ENCODE results near the gene SLC22A16.
"Not testable (repeated sequence)": the region's sequence is repeated elsewhere in the genome, so short reads cannot be mapped to it uniquely, and the experiment has no call there.

SLC22A16 gene, protein sequence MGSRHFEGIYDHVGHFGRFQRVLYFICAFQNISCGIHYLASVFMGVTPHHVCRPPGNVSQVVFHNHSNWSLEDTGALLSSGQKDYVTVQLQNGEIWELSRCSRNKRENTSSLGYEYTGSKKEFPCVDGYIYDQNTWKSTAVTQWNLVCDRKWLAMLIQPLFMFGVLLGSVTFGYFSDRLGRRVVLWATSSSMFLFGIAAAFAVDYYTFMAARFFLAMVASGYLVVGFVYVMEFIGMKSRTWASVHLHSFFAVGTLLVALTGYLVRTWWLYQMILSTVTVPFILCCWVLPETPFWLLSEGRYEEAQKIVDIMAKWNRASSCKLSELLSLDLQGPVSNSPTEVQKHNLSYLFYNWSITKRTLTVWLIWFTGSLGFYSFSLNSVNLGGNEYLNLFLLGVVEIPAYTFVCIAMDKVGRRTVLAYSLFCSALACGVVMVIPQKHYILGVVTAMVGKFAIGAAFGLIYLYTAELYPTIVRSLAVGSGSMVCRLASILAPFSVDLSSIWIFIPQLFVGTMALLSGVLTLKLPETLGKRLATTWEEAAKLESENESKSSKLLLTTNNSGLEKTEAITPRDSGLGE

DNA sequence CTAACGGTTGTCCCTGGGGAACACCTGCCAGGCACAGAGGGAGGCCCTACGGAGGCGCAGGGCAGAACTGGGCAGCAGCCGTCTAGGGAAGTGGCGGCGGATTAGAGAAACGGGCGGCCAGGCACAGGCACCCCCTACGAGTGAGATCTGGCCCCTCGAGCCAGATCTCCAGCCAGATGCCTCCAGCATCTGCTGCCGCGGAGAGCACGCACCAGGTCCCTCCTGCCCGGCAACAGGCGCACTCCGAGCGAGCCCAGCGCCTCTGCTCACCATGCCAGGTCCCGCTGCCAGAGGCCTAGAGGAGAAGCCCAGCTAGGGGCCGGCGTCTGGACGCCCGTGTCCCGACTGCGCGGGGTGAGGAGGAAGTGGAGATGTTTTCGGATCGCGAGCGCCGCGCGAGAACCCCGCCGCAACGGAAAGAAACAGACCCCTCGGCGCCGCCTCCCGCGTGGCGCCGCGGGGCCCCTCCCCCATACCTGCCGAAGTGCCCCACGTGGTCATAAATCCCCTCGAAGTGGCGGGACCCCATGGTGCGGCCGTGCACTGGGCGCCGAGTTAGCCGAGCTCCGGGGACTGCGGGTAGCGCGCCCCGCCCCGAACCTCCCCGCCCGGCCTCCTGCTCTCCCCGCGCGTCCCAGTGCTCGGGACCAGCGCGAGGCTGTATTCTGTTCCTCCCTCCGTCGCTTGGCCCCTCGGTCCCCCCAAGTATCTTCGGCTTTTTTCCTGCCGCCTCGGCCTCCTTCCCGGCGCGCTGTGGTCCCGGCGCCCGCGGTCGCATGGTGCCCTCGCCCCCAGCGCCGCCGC, at the start of gene SLC22A16:
Gene SLC22A16 (minus strand): TSS at position 568 of the 804 bp plus-strand sequence. CDS start 39 bp downstream, at position 529.
- no peak for DNase-seq (ENCODE audit: low read depth in 2 of 2)

DNA sequence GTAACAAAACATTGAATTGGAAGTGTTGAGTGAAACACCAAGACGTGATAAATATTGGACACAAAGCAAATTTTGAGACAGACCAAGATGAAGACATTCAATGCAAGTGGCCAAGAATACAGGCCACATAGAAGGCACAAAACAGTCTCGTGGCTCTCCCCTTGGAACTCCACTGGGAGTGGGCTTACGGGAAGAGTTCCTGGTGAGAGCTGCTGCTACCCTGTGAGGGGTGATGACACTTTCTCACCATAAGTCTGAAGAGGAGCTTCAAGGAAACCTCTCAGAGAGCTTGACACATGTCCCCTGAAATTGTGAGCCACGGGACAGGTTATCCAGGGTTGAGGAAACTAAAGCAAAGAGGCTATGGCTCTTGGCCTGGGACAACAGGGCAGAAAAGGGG, 48.6 kb upstream of the SLC22A16 start:
- no peak for DNase-seq (ENCODE audit: low read depth in 2 of 2)

DNA sequence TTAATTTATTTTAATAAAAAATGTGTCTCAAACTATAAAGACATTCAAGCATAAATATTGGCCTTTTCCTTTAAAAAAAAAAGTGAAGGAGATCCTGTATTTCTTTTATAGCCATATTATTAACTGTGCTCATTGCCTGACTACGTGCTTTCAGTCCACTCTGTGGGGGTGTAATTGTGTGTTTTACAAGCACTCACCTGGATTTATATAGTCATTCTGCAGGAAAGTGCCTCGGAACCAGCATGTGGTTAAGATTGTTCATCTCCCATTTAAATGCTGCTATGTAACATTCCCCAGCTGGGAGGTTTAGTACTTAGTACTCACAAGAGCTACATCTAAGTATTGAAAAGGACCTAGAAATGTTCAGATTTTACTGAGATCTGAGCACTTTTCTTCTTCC, 47.9 kb upstream of the SLC22A16 start:
- no peak for DNase-seq (ENCODE audit: low read depth in 2 of 2)

DNA sequence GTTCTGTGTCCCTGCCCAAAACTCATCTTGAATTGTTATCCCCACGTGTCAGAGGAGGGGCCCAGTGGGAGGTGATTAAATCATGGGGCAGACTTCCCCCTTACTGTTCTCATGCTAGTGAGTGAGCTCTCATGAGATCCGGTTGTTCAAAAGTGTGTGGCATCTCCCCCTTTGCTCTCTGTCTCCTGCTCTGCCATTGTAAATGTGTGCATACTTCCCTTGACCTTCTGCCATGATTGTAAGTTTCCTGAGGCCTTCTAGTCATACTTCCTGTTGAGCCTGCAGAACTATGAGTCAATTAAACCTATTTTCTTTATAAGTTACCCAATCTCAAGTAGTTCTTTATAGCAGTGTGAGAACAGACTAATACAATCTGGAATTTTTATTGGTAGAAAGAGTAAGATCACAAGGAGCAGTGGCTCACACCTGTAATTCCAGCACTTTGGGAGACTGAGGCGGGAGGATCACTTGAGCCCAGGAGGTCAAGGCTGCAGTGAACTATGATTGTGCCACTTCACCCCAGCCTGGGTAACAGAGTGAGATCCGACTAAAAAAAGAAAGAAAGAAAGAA, 47.1 kb upstream of the SLC22A16 start:
- DNase-seq (ENCODE audit: low read depth in 2 of 2) = no peak

DNA sequence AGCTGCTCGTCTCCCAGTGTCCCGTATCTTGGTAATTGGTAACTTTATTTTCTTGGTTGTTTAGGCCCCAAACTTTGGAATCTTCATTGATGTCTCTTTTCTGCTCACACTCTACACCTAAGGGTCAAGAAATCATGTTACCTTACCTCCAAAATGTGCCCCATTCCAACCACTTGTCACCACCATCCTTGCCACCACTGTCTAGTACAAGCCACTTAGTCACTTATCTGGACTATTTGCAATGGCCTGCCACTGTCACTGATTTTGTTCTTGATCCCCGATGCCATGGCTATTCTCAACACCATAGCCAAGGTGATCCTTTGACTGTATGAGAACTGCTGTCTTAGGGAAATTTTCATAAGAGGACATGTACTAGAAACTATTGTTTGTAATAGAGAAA, 46.0 kb upstream of the SLC22A16 start:
- no peak for DNase-seq (ENCODE audit: low read depth in 2 of 2)

DNA sequence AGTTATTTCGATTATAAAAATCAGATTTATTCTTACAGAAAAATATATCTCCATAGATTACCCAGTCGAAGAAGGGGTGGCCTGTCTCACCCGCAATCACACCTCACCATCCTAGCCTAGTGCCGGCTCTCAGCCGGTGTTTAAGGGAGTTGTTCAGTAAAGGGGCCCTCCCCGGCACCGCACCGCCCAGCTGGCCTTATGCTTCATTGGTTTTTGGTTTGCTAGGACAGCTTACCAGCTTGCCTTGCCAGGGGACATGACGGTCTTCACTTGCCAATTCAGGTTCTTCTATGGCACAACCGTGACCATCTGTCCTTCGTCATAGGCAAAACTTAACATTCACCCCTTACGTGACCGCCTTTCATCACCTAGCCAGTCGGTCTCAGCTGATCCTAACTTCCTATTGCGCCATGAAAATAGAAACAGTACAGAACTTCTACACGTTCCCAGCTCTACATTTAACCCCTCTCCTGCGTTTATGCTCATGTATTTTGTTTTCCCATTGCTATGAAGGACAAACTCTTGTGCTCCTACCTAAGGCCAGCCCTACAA, 44.7 kb upstream of the SLC22A16 start:
- no peak for DNase-seq (ENCODE audit: low read depth in 2 of 2)

DNA sequence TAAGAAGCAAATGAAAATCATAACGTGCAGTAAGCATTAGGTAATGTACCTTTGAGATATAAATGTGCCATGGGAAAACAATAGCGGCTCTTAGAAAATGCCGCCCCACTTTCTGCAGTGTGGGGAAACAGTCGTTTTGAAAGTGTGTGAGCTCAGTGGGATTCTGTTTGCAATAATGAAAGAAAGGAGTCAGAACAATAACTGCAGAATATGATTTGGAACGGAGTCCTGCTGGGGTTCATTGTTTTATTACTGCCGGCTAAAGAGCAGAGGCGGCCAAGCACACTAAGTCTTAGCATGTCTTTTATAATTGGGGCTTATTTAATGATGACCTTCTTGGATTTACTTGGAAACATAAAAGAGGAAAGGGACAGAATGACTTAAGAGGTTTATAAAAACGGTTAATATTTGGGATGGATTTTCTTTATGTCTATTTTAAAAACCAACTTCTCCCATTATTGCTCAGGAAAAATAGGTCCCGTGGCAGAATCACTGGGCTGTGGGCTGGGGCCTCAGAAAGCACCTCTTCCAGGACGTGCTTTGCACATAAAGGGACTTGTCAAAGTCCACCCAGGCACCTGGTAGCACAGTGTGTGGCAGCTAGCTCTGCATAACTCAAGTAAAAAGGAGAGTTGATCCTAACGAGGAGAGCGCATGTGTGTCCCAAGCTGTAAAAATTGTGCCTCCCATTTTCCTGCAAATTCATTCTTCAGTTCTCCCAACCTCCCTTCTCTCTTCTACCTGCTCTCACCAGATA, 44.0 kb upstream of the SLC22A16 start:
- no peak for DNase-seq (ENCODE audit: low read depth in 2 of 2)

DNA sequence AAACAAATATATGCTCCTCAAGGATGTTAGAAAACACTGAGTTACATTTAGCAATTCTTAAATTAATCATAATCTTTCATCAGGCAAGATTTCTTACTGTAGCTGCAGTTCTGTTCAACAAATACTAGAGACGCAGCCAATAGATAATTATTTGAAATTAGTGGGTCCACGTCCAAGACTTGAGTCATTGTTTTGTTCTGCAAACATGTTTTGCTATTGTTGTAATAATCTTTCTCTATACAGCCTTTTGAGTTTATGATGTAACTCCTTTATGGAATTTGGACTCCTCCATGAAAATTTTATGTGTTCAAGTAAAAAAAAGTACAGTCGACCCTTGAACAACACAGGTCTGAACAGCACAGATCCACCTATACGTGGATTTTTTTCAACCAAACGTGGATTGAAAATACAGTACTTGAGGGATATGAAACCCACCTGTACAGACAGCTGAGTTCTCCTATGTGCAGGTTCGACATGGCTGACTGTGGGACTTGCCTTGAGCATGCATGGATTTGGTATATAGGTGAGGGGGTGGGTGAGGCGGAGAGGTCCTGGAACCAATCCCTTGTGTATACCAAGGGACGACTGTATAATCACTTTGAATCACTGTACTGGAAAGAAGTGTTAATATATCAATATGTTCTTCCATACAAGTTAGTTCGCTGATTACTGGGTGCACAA, 41.3 kb upstream of the SLC22A16 start:
- DNase-seq (ENCODE audit: low read depth in 2 of 2) = no peak

DNA sequence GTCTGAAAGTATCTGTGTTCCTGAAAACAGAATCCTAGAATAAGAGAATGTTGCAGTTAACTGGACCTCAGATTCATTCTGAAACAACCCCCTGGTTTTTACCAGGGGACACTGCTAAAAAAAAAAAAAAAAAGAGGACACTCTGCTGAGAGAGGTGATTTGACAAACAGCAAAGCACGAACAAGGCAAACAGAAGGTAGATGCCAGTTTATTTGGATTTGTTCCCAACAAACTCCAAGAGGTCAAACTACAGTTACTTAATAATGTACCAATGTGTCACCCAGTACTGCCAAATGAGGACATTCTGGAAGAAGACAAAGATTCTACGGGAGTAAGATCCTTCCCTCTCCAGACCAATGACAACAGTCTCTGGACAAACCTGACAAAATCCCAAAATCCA, 40.6 kb upstream of the SLC22A16 start:
- DNase-seq (ENCODE audit: low read depth in 2 of 2) = no peak

DNA sequence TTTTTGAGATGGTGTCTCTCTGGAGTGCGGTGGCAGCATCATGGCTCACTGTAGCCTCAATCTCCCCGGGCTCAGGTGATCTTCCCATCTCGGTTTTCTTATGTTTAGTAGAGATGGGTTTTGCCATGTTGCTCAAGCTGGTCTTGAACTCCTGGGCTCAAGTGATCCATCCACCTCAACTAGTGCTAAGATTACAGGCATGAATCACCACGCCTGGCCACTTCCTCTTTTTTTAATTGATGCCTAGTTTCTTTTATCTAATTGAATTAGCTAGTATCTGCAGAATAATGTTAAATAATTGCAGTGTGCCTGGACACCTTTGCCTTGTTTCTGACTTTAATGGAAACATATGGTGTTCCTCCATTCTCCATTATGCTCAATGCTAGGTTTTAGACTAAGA, 38.4 kb upstream of the SLC22A16 start:
- no peak for DNase-seq (ENCODE audit: low read depth in 2 of 2)

DNA sequence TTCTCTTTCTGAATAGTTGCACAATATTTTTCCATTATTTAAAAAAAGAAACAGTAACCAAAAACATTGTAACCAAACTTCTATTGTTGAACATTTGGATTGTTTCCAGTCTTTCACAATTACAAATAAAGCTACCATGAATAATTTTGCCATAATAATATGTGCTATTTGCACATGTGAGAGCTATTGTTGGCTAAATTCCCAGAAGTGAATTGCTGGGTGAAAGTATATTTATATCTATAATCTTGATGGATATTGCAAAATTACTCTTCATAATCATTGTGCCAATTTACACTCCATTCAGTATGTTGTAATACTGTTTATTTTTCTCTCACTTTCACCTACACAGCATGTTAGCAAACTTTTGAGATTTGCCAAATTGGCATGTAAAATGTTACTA, 36.6 kb upstream of the SLC22A16 start:
- DNase-seq (ENCODE audit: low read depth in 2 of 2) = no peak

DNA sequence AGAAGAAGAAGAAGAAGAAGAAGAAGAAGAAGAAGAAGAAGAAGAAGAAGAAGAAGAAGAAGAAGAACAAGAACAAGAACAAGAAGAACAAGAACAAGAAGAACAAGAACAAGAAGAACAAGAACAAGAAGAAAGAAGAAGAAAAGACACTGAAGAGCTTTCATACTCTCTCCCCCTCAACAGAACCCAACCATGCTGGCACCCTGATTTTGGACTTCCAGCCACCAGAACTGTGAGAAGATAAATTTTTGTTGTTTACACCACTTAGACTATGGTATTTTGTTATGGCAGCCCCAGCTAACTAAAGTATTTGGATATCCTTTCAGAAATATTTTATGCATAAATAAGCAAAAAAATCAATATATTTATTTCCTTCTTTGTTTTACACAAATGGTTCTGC, 36.1 kb upstream of the SLC22A16 start:
- not testable (repeated sequence) for DNase-seq (ENCODE audit: low read depth in 2 of 2)

DNA sequence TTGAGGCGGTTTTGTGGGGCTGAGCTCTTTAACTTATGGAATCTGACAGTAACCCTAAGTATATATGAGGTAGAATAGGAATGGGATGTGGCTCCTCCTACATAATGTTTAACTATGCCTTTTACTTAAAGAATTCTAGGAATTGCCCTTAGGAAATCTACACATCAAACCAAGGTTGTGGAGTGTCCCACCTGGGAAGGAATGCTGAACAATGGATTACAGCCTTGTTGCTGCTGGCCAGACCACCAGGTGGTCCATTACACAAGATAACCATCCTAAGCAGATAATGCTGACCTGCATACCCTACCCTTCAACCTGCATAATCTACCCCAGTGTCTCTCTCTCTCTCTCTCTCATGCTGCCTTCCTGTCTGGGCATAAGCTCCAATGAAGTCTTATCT, 35.0 kb upstream of the SLC22A16 start:
- DNase-seq (ENCODE audit: low read depth in 2 of 2) = no peak

DNA sequence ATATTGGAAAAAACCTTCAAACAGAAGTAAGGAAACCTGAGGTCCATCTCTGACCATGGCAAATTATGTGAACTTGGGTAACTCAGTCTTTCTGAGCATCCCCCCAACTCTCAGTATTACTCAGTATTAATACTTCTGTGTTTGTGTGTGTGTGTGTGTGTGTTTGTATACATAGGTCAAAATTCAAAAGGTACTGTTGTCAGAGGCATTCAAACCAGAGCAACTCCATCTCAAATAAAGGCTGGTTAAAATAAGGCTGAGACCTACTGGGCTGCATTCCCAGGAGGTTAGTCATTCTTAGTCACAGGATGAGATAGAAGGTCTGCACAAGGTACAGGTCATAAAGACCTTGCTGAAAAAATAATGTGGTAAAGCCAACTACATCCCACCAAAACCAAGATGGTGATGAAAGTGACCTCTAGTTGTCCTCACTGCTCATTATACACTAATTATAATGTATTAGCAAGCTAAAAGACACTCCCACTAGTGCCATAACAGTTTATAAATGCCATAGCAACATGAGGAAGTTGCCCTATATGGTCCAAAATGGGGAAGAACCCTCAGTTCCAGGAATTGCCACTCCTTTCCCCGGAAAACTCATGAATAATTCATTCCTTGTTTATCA, 33.3 kb upstream of the SLC22A16 start:
- DNase-seq (ENCODE audit: low read depth in 2 of 2) = no peak

DNA sequence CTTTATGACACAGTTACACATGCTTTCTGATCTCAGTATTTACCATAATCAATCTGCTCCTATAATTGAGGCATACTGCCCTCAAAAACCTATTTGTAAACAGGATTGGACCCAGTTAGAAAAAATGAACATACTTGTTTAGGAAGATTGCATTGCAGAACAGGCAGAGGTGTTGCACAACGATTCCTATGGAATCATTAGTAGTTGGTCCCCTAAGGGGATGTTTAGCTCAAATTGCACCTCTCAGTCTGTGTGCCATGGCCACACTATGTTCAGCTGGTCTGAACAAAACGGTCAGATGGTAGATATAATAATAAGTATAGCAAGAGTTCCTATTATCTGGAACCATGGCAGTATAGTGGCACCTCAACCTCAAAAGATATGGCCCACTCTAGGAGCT, 28.5 kb upstream of the SLC22A16 start:
- not testable (repeated sequence) for DNase-seq (ENCODE audit: low read depth in 2 of 2)

DNA sequence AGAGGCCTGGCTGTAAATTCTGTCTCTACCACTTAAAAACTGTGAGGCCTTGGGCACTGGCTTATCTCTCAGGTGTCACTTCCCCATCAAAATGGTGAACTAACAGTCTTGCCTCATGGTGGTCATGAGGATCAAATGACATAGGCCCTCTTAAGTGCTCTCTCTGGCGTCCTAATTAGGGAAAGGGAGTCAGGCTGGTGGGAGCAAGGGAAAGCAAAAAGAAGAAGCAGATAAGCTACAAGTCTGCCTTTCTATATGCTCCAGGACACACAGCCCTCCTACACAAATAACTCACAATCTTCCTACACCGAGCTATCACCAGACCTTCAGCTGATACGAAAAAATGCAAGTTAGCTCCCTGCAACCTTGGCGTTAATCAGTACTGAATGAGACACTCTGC, 19.5 kb upstream of the SLC22A16 start:
- DNase-seq (ENCODE audit: low read depth in 2 of 2) = no peak

DNA sequence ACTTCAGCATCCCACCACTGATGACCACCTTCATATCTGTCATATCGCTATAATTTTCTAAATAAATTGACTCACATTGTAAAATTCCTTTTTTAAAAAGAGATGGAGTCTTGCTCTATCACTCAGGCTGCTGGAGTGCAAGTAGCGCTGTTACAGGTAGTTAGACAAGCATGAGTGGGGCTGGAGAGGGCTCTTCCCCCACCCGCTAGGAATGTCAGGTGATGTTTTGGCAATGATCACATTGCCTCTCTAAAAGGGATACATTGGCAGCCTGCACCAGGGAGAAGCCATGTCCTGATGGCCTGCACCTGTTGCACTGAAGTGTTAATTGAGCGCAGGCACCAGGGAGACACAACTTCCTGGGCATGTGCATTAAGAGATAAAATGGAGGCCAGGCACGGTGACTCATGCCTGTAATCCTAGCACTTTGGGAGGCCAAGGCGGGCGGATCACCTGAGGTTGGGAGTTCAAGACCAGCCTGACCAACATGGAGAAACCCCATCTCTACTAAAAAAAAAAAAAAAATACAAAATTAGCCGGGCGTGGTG, 16.9 kb upstream of the SLC22A16 start:
- no peak for DNase-seq (ENCODE audit: low read depth in 2 of 2)

DNA sequence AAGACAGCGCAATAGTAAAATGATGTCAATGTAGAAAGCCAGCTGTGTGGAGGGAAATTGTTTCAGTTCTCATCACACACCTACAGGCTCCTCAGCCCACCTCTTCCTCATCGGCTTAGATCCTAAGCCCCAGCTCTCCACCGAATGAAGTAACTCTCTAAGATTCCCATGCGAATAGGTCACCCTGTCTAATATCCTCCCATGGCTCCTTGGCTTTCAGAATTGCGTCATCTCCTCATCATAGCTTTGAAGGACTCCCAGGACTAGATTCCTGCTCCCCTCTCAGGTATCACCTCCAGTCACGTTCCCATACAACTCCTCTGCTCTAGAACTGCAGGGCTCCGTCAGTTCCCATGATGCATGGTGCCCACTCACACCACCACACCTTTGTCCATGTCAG, 16.2 kb upstream of the SLC22A16 start:
- no peak for DNase-seq (ENCODE audit: low read depth in 2 of 2)

DNA sequence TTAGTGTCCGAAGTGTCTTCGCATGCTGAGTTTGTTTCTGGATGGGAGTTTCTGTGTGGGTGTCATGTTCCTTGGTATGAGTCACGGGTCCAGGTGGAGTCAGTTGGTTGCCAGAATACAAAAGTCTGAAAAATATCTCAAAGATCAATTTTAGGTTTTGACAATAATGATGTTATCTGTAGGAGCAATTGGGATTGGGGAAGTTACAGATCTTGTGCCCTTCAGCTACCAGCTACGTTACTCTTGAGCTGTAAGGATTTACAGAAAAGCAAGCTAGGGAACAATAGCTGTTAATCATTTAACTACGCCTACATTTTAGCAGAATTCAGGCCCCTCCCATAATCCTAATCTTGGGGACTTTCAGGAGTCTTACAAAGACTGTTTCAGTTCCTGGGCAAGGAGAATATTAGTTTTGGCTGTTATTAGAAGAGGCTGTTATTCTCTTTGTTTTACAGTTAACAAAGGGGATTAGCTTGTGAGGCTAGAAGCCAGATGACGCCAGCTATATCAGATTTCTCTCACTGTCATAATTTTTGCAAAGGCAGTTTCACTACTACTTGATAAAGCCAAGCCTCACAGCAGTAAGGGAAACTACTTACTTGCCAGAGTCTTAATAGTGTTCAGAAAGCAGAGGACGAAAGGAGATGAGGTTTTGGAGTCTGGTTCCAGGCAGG, 15.4 kb upstream of the SLC22A16 start:
- no peak for DNase-seq (ENCODE audit: low read depth in 2 of 2)

DNA sequence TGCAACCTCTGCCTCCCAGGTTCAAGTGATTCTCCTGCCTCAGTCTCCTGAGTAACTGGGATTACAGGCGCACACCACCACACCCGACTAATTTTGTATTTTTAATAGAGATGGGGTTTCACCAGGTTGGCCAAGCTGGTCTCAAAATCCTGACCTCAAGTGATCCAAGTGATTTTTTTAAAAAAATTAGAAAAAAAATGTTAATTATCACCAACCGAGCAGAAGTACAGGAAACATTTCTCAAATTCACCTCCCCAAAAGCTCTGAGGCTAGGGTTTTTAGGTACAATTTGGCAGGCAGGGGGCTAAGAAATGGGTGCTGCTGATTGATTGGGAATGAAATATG, 14.9 kb upstream of the SLC22A16 start:
- DNase-seq (ENCODE audit: low read depth in 2 of 2) = no peak
